HEK293 (cell line): ENCODE results near the gene SLC2A6.

Experiments
- PRDM4 ChIP-seq: fragments of 450-650 bp; formaldehyde crosslinking; IDR thresholded peaks from 2 replicates; pipeline ENCODE4 v1.5.1; 2017; ENCODE audit warnings: missing biosample characterization, missing genetic modification characterization
- ZBTB6 ChIP-seq: fragments of 450-650 bp; formaldehyde crosslinking; IDR thresholded peaks from 2 replicates; pipeline ENCODE4 v1.5.1; 2017; ENCODE audit warnings: missing biosample characterization, missing genetic modification characterization
- ZNF558 ChIP-seq: fragments of 450-650 bp; formaldehyde crosslinking; IDR thresholded peaks from 2 replicates; pipeline ENCODE4 v1.5.1; 2016; ENCODE audit warnings: missing biosample characterization, missing genetic modification characterization
- ZSCAN18 ChIP-seq: fragments of 450-650 bp; formaldehyde crosslinking; IDR thresholded peaks from 2 replicates; pipeline ENCODE4 v1.5.1; 2016; ENCODE audit warnings: missing biosample characterization, missing genetic modification characterization
- TF ChIP-seq, protein P1 (sequence below): fragments of 450-650 bp; formaldehyde crosslinking; IDR thresholded peaks from 2 replicates; pipeline ENCODE4 v1.5.1; 2016; ENCODE audit warnings: missing biosample characterization, missing genetic modification characterization
- TF ChIP-seq, protein P2 (sequence below): fragments of 450-650 bp; formaldehyde crosslinking; IDR thresholded peaks from 2 replicates; pipeline ENCODE4 v1.5.1; 2017; ENCODE audit warnings: missing biosample characterization, missing genetic modification characterization
- TF ChIP-seq, protein P3 (sequence below): fragments of 450-650 bp; IDR thresholded peaks from 2 replicates; pipeline ENCODE4 v1.5.1; 2018; ENCODE audit warnings: missing biosample characterization, mild to moderate bottlenecking, missing genetic modification characterization

GRCh38 chr9:133516256-133516960, 37.5 kb upstream of the SLC2A6 start:
- TF ChIP-seq ZNF558 = no peak
- TF ChIP-seq, protein P1, sequence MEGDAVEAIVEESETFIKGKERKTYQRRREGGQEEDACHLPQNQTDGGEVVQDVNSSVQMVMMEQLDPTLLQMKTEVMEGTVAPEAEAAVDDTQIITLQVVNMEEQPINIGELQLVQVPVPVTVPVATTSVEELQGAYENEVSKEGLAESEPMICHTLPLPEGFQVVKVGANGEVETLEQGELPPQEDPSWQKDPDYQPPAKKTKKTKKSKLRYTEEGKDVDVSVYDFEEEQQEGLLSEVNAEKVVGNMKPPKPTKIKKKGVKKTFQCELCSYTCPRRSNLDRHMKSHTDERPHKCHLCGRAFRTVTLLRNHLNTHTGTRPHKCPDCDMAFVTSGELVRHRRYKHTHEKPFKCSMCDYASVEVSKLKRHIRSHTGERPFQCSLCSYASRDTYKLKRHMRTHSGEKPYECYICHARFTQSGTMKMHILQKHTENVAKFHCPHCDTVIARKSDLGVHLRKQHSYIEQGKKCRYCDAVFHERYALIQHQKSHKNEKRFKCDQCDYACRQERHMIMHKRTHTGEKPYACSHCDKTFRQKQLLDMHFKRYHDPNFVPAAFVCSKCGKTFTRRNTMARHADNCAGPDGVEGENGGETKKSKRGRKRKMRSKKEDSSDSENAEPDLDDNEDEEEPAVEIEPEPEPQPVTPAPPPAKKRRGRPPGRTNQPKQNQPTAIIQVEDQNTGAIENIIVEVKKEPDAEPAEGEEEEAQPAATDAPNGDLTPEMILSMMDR (tag by site-specific recombination) = no peak
- TF ChIP-seq, protein P2, sequence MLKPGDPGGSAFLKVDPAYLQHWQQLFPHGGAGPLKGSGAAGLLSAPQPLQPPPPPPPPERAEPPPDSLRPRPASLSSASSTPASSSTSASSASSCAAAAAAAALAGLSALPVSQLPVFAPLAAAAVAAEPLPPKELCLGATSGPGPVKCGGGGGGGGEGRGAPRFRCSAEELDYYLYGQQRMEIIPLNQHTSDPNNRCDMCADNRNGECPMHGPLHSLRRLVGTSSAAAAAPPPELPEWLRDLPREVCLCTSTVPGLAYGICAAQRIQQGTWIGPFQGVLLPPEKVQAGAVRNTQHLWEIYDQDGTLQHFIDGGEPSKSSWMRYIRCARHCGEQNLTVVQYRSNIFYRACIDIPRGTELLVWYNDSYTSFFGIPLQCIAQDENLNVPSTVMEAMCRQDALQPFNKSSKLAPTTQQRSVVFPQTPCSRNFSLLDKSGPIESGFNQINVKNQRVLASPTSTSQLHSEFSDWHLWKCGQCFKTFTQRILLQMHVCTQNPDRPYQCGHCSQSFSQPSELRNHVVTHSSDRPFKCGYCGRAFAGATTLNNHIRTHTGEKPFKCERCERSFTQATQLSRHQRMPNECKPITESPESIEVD (tag by site-specific recombination) = no peak
- TF ChIP-seq PRDM4 (tag by site-specific recombination) = no peak
- TF ChIP-seq ZBTB6 (tag by site-specific recombination) = no peak
- TF ChIP-seq, protein P3, sequence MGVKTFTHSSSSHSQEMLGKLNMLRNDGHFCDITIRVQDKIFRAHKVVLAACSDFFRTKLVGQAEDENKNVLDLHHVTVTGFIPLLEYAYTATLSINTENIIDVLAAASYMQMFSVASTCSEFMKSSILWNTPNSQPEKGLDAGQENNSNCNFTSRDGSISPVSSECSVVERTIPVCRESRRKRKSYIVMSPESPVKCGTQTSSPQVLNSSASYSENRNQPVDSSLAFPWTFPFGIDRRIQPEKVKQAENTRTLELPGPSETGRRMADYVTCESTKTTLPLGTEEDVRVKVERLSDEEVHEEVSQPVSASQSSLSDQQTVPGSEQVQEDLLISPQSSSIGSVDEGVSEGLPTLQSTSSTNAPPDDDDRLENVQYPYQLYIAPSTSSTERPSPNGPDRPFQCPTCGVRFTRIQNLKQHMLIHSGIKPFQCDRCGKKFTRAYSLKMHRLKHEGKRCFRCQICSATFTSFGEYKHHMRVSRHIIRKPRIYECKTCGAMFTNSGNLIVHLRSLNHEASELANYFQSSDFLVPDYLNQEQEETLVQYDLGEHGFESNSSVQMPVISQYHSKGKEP (tag by site-specific recombination) = no peak
- no peak for TF ChIP-seq ZSCAN18 (tag by site-specific recombination)
